Stimulated activated CD8-positive, alpha-beta memory T cell treated with anti-CD3 and anti-CD28 coated beads, Interleukin-4, amount 100 ng/mL, for 1 hour (primary cell): ENCODE measurements around the gene SCNN1A.

ENCODE experiments used
- DNase-seq, 2 donors: peaks; one replicate each; pipeline ENCODE4 v3.0.0-alpha.2; 2020; ENCODE audit warnings: low read depth in 2 of 2, low spot score in 1 of 2

The SCNN1A gene

DNA sequence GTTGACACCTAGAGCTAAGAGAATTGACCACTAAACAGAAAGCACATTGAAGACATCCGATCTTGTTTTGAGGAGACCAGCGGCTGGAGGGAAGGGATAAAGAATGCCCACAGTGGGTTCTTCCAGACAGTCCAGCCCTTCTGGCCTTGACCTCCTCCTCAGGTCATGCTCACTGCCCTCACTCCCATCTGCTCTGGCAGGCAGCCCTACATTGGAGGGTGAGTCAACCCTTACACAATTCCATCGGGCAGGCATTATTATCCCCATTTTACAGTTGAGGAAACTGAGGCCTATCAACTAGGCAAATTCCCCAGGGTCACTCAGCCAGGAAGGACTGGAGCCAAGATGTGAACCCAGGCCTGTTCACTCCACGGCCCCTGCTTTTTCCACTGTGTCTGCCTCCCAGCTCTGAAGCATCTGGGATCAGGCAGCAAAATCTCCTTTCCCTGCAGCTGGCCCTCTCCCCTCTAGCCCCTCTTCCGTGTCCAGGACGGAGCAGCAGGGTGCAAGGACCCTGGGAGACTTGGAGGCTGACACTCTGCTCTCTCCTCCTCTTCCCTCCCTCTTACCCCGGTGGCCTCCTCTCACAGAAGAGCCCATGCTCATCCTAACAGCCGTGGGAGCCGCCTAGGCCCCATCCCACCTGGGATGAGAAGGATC, 5.3 kb downstream of the SCNN1A start:
- no peak for DNase-seq

DNA sequence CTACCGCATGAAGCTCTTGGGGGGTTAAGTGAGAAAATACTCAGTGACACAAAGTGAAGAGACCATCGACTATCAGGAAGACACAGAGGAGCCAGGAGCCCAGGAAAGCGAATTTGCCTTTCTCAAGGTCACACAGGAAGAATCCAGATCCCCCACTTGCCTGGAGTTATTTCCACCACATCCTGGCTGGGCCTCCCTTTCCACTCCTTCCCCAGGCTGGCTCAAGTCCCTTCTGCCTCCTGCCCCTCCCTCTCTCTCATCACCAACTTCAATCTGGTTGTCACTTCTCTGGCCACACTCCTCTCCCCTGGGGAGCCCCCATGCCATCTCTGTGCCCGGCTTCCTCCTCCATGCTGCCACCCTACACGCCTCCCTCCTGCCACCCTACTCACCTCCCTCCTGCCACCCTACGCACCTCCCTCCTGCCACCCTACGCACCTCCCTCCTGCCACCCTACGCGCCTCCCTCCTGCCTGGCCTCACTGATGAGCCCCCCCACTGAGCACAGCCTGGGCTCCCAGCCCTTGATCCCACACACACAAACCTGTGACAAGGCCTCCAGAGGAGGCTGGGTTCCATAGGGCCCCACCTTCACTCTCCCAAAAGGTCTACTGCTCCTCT, 6.3 kb downstream of the SCNN1A start:
- DNase-seq, result no peak

DNA sequence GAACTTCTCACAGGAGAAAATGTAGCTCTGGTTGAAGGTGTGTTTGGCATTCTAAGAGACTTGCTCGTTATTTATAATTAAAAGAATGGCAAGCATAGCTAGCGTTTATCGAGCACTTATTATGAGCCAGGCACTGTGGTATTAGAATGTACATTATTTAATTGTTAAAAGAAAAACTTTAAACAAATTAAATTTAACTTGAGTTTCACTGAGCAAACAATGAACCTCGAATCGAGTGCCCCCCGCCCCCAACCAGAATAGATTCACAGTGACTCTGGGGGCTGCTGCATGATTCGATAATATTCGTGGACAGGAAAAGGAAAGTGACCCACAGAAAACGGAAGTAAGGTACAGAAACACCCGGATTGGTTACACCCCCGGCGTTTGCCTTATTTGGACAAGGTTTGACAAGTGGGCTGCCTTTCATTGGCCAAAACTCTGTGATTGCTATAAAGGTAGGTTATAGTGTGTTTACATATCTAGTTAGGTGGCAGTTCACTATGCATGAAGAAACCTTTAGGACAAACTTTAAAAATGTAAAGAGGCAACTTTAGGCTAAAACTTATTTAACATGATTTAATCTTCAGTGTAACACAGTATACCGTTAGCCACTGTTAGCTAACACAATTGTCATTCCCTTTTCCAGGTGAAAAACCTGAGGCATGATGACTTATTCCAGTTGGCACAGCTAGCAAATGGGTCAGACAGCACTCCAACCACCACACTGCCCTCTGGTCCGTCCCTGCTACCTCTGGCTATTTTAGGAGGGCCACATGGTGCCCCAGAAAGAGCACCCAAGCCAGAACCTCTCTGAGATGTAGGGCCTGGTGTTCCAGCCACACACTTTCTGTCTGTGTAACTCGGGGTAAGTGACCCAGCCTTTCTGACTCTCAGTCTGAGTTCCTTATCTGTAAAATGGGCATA, 7.1 kb downstream of the SCNN1A start:
- no peak for DNase-seq

DNA sequence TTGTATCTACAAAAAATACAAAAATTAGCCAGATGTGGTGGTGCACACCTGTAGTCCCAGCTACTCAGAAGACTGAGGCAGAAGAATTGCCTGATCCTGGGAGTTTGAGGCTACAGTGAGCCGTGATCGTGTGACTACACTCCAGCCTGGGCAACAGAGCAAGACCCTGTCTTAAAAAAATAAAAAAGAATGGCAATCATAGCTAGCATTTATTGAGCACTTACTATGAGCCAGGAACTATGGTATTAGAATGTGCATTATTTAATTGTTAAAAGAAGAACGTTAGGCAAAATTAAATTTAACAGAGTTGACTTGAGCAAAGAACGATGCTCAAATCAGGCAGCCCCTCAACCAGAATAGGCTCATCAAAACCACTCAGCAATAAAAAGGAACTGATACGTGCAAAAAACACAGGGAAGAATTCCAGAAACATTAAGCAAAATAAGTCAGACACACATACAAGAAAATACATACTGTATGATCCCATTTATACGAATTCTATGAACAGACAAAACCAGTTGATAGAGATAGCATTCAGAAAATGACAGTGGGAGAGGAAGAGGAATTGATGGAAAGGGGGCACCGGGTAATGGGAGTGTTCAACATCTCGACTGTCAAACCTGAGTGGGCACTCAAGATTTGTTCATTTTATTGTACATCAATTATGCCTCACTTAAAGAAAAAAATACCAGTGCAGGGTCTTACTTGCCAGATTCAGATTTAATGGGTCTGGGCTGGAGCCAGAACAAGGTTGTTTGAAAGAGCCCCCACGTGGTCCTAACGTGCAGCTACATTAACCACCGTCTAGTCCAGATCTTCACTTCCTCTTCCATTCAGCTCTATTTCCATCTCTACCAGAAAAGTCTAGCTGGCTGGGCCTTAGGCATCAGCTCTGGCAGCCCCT, 8.0 kb downstream of the SCNN1A start:
- DNase-seq, result no peak

DNA sequence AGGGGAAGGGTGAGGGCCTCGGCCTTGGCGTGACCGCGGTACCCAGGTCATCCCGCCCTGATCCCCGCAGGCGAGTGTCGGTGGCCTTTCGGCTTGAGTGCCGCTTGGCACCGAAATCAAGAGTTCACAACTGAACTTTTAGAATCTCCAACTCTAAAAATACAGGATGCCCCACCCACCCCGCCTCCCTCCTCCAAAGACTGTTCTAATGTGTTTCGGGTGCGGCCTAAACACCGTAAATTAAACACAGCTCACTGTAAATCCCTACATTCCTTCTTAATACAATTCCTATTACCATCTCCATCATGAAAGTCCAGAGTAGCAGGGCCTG, 11.4 kb downstream of the SCNN1A start:
- no peak for DNase-seq

DNA sequence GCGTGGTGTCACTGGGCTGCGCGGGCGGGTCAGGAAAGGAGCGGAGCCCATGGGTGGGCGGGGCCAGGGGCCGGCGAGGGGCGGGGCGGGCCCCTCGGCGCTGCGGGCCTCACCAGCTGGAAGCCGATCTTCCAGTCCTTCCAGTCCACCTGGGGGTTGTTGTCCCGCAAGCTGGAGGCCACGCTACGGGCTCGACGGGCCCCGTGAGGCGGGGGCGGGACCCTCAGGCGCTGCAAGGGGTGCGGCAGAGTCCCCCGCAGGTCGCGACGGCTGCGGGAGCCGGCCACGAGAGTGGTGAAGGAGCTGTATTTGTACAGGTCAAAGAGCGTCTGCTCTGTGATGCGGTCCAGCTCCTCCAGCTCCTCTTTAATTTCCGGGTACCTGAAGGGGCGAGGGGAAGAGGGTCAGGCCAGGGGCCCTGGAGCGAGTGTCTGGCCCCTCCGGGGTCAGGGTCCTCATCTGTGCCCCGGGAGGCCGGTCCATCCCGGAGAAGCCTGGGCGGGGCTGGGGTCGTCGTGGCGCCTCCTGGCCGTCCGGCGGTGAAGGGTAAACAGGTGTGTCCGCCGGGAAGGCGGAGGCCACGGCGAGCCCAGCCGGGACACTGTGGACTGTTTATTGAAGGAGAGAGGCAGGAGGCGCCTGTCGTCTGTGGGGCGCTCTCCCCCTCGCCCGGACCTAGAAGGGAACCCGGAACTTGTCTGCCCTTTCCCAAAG, 11.9 kb downstream of the SCNN1A start:
- peak in 1 of 2 donors; percentile 33 for DNase-seq

DNA sequence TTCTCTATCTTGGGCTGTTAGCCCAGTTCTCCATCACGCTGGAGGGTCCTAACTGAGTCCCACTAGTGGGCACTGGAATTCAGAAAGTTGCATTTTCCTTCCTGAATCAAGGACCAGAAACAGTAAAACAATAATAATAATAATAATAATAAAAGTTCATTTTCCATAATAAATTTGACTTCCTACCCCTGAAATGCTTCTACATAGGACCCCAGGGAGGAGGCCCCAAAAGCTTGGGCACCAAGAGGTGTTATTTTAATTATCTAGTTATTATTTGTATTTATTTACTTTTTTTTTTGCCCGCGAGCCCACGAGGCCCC, 12.4 kb downstream of the SCNN1A start:
- DNase-seq, result no peak

DNA sequence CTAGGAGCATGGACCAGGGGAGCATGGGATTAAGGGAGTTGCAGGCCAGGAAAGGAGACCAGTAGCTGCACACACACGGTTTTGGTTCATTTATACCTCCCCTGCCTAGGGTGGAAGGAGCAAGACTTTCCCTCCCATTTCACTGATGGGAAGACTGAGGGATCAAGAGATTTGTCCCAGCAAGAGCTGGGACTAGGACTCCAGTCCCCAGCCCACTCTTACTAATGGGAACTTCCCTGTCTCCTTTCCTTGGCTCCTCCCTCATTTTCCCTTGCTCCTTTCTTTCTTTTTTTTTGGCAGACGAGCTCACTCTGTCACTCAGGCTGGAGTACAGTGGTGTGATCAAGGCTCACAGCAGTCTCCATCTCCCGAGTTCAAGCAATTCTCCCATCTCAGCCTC, 13.0 kb downstream of the SCNN1A start:
- no peak for DNase-seq

DNA sequence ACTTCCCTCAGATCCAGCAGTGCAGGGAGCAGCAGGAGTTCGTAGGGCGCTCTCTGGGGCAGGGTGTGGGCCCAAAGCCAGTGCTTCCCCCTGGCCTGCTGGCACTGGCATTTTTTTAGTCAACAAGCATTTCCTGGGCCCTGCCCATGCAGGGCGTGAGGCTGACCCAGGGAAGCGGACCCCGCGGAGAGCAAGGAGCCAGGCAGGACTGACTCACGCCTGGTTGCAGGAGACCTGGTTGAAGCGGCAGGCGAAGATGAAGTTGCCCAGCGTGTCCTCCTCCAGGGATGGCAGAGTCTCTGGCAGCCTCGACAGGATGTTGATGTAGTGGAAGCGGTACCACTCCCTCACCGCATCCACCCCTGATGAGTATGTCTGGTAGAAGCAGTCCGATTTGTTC, 13.5 kb downstream of the SCNN1A start:
- DNase-seq, result no peak

DNA sequence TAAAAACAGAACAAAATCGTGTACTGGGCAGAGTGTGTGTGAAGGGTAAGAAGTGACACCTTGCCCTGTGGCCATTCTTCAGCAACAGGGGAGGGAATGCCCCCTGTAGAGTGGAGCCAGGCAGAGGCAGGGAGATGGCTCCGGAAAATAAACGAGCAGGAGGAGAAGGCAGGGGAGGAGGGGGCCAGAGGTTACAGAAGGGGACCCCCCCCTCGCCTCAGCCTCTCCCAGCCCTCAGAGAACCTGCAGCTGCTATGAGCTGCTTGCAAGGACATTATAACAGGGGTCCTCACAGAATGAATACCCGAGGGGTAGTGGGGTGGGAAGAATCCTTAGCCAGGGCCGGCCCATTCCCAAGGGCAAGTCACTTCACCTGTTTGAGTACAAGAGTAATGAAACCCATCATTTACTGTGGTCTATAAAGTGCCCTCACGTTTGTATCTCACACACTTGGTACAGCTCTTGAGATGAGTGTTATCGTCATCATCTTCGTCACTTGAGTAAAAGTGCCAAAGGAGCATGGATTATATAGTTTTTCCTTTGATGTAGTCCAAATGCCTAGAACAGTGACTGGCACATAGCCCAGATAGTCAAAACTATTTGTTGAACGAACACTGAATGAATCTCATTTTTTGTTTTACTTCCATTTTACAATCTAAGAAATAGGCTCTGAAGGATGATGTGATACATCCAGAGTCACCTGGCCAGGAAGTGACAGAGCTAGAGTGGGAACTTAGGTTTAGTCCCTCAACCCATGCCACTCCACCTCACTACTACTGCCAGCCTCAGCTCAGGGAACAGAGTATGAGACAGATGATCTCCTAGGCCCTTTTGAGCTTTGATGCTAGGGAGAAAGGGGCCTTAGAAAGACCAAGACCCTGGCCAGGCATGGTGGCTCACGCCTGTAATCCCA, 14.5 kb downstream of the SCNN1A start:
- no peak for DNase-seq

DNA sequence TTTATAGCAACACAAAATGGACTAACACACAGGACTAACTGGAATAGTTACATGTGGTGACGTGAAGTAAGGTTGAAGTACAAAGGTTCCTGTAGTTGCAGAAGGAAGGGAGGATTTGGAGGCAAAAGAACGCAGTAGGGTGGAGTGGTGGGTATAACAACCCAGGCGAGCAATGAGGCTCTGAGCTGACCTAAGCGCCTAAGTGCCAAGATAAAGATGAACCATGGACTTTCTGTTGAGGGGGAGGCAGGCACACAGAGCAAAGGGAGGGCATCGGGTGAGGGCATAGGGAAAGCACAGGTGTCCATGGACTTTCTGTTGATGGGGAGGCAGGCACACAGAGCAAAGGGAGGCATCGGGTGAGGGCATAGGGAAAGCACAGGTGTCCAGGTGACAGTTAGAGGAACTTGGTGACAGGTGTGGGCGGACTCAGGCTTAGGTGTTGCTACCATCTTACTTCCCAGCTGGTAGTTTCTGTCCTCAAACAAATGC, 15.2 kb downstream of the SCNN1A start:
- no peak for DNase-seq

DNA sequence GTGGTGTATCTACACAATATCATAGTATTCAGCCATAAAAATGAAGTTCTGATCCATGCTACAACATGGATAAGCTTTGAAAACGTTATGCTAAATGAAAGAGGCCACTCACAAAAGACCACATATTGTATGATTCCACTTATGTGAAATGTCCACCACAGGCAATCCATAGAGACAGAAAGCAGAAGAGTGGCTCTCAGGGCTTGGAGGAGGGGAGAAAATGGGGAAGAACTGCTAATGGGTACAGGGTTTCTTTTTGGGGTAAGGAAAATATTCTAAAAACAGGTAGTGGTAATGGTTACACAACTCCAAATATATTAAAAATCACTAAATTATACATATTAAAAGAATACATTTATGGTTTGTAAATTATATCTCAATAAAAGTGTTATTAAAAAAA, 16.5 kb downstream of the SCNN1A start:
- no peak for DNase-seq

DNA sequence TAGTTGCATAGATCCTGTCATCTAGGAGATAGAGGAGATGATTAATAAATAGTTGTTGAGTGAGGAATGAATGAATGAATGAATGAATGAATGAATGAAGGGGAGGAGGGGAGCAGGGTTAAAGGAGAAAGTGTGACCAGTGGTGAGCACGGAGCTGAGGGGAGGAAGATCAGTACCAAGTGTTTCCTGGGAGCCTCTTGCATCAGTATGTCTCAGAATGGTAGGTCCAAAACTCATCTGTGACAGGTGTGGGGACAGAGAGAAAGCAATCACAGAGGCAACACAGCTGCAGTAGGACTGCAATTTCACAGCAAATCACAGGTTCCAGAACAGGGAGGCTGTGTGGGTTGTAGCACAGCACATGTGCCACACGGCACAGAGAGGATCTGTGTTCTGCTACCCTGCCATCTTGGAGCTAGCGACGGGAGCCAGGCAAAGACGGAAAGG, 19.0 kb downstream of the SCNN1A start:
- no peak for DNase-seq

DNA sequence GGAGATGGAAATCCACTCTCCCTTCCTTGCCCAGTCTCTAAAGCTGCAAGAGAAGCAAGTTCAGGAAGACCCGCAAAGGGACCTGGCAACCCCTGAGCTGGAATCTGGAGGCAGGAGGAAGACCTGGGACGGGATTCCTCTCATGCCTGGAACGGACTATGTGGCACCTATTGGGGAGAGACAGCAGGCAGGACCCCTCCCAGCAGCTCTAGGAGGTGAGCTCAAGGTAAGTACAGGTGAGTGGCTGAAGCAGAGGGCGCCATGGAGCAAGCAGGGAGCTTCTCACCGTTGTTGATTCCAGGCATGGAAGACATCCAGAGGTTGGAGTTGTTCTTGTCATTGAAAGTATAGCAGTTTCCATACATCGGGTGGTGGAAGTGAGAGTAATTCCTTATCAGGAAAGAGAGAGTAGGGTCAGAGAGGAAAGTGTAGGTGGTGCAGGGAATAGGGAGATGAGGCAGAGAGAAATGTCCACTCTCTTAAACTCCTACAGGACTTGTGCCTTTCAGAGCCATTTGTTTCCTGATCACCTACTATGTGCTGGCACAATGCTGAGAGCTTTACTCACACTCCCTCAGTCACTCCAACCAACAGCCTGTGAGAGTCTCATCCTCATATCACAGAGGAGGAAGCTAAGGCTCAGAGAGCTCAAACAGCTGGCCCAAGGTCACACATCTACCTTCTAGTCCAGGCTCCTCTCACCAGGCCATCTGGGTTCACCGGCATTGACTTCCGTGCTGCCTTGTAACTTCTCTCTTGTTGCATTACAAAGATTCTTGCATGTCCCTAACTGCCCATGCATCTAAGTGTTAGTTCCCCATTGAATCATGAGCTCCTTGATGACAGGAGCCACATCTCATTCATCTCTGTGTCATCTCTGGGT, 19.6 kb downstream of the SCNN1A start:
- no peak for DNase-seq

DNA sequence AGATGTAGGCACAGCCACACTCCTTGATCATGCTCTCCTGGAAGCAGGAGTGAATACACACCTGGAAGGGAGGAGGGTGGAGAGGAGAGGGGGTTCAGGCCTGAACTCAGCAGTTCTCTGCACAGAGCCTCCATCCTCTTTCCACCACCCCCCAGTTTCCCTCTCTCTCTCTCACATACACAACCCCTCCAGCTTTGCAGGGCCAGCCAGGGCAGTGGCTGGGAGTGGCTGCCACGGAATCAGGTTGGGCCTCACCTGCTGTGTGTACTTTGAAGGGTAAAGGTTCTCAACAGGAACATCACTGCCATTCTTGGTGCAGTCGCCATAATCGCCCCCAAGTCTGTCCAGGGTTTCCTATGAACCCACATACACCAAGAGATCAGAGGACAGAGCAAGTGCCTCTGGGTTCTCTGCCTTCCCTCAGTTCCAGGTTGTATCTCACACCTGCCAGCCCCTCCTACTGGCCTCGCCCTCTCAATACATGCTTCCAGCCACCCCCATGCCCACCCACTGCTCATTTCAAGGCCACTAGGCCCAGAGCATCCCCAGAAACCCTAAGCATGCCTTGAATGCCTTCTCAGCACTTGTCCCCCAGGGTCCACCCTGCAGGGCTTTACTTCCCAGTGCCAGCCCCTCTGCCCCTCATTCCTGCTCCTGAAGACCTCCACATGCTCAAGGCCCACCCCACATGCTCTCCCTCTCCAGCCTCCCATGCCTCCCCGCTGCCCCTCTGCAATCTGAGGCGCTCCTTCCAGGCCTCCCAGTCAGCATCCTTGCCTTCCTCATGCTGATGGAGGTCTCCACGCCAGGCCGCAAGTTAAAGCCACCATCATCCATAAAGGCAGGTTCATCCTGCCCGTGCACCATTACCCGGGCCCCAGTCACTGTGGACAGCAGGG, 20.6 kb downstream of the SCNN1A start:
- DNase-seq, result no peak

DNA sequence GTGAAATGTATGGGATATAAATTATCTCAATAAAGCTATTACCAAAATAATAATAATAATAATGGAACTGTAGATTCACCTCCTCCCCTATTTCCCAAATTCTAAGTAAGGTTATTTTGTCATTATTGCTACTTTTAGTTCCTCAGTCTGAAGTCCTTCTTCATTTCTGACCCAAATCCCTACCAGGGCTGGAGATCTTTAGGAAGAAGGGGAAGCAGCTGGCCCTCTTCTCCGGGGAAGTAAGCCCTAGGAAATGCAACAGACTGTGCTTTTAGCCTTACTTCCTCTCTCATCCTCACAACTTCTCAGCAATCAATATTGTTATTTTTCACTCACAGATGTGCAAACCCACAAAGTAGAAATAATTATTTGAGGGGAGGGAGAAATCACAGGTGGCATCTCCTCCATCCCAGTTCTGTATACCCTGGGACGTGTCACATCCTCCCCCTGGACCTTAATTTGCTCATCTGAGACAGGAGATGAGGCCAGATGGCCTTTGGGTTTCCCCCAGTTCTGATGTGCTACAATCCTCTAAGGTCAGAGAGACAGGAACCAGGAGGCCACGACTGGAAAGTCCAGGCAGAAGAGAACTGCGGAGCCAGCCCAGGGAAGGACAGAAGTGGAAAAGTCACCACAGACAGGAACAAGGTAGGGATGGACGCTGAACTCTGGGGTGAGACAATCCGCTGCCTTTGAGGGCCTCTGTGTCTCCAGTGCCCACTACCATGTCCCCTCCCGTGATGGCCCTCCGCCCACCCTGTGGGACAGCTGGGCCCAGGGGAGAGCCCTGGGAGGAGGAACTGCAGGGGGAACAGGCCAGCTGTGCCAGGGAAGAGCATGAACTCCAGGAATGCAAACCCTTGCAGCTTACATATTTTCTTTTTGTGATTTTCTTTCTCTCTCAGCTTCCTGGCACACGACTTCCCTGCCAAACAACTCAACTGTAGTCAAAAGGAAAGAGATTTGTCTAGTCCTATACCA, 22.9 kb downstream of the SCNN1A start:
- DNase-seq, result no peak
